Keratinocyte (primary cell): Measurements from ENCODE around the gene EPB41. TPM values are rescaled to one million over a fixed set of nuclear protein-coding genes. Genes with fewer than 3 reads are reported as not detected.

Experiments
- DNase-seq: peaks from one replicate; pipeline ENCODE4 v3.0.0-alpha.2; 2011; ENCODE audit warnings: low read depth, missing footprints, low spot score
- FAIRE-seq: peaks from 2 replicates; lab custom pipeline; 2011; peaks lifted over from hg19 to GRCh38; lab: Jason Lieb, UNC
- H2AFZ ChIP-seq: 2 replicates; pipeline ENCODE4 v1.6.0; 2012; ENCODE audit warnings: low read length, control low read depth, inconsistent platforms; ENCODE audit not compliant: control insufficient read depth
- H3K27ac ChIP-seq: 2 replicates; pipeline ENCODE4 v1.5.1; 2011; ENCODE audit warnings: low read length; ENCODE audit not compliant: control insufficient read depth, insufficient read depth
- H3K27me3 ChIP-seq: 3 replicates; pipeline ENCODE4 v1.6.0; 2011; ENCODE audit warnings: low read length; ENCODE audit not compliant: control insufficient read depth, insufficient read depth; ENCODE audit errors: extremely low read depth
- H3K36me3 ChIP-seq, 2 experiments: 2 replicates in 1 of 2; 3 replicates in 1 of 2; pipeline ENCODE4 v1.5.1; 2011; ENCODE audit warnings: low read length in 2 of 2, mild to moderate bottlenecking in 1 of 2; ENCODE audit not compliant: control insufficient read depth in 2 of 2, insufficient read depth in 2 of 2; ENCODE audit errors: extremely low read depth in 1 of 2
- H3K4me1 ChIP-seq: 3 replicates; pipeline ENCODE4 v1.5.1; 2011; ENCODE audit warnings: low read length; ENCODE audit not compliant: control insufficient read depth, insufficient read depth; ENCODE audit errors: extremely low read depth
- H3K4me2 ChIP-seq: 3 replicates; pipeline ENCODE4 v1.6.0; 2011; ENCODE audit warnings: low read depth, low read length; ENCODE audit not compliant: control insufficient read depth, insufficient read depth; ENCODE audit errors: extremely low read depth
- H3K4me3 ChIP-seq, 3 experiments: fragments of 200-600 bp in 1 of 3; sonication (generic) in 1 of 3; 2 replicates in 2 of 3; 3 replicates in 1 of 3; pipeline ENCODE4 v1.5.1; 2011 to 2016; ENCODE audit warnings: low read length in 3 of 3, mild to moderate bottlenecking in 3 of 3, control low read depth in 2 of 3, inconsistent platforms in 1 of 3, low read depth in 1 of 3, mixed read lengths in 1 of 3, mixed run types in 1 of 3, moderate library complexity in 1 of 3; ENCODE audit not compliant: control insufficient read depth in 2 of 3, insufficient read depth in 2 of 3; ENCODE audit errors: extremely low read depth in 1 of 3
- H3K79me2 ChIP-seq: 2 replicates; pipeline ENCODE4 v1.6.0; 2012; ENCODE audit warnings: low read length; ENCODE audit not compliant: control insufficient read depth, insufficient read depth
- H3K9ac ChIP-seq: 3 replicates; pipeline ENCODE4 v1.6.0; 2011; ENCODE audit warnings: low read length; ENCODE audit not compliant: control insufficient read depth, insufficient read depth; ENCODE audit errors: extremely low read depth
- H3K9me1 ChIP-seq: 3 replicates; pipeline ENCODE4 v1.6.0; 2011; ENCODE audit warnings: low read length; ENCODE audit not compliant: control insufficient read depth, insufficient read depth; ENCODE audit errors: extremely low read depth
- H3K9me3 ChIP-seq: 2 replicates; pipeline ENCODE4 v1.5.1; 2012; ENCODE audit warnings: low read depth, low read length; ENCODE audit not compliant: control insufficient read depth
- H4K20me1 ChIP-seq: 3 replicates; pipeline ENCODE4 v1.6.0; 2011; ENCODE audit warnings: low read length; ENCODE audit not compliant: control insufficient read depth, insufficient read depth; ENCODE audit errors: extremely low read depth
- EZH2 ChIP-seq: IDR thresholded peaks from one replicate; pipeline ENCODE4 v1.6.1; 2012; ENCODE audit warnings: inconsistent platforms, mild to moderate bottlenecking, low read length, moderate library complexity
- dilution Hi-C: fragments of 300-500 bp; cut with MboI; formaldehyde crosslinking; loops from one replicate; pipeline ENCODE4 v1.7.0; 2020; ENCODE audit warnings: low sequenced_read_pairs; ENCODE audit not compliant: extremely low pct_ligation_motif_present
- polyA plus RNA-seq, 5 experiments: library from polyadenylated mRNA; depleted of rRNA in 3 of 5; stranded (reverse) in 3 of 5; stranded (forward) in 1 of 5; unstranded in 1 of 5; fragments of >200 nt; gene quantifications; 1 replicate in 1 of 5; 2 replicates in 3 of 5; 3 replicates in 1 of 5; pipeline versions ENCODE4 v1.2.1 to v1.2.3, GENCODE V29; 2011 to 2012; ENCODE audit warnings: missing spikeins in 2 of 5, low read depth in 1 of 5, low replicate concordance in 1 of 5
- TF ChIP-seq, protein P1 (sequence below), 3 experiments: IDR thresholded peaks in 1 of 3; conservative IDR thresholded peaks in 1 of 3; optimal IDR thresholded peaks in 1 of 3; 2 replicates in 2 of 3; 3 replicates in 1 of 3; pipeline versions ENCODE3 to v1.5.1; 2011; ENCODE audit warnings: low read length in 3 of 3, mild to moderate bottlenecking in 3 of 3, moderate library complexity in 2 of 3, control low read depth in 1 of 3, inconsistent platforms in 1 of 3; ENCODE audit not compliant: insufficient read depth in 2 of 3; ENCODE audit errors: extremely low read depth in 1 of 3

The EPB41 gene
- polyA plus RNA-seq, 1 donor (not counting 4 experiments of a cell fraction or from before 2014, with no cell fraction given) = 21.1 TPM

- dilution Hi-C loops = no loop called here
- Histone ChIP-seq H3K9me1 (no peaks in the 10 kb centered on the region), H3K4me2 (peak overlapping the region; percentile 27), H3K79me2 (peaks cover 2% of the 10 kb centered on the region), H3K27ac (no peak overlapping the region), H4K20me1 (no peaks in the 10 kb centered on the region), H3K9ac (no peak overlapping the region), H3K4me1 (peaks cover 11% of the 10 kb centered on the region), H3K36me3 (no peaks in the 10 kb centered on the region), H2AFZ (no peak overlapping the region), H3K9me3 (no peaks in the 10 kb centered on the region), H3K4me3 (no peak overlapping the region), H3K27me3 (no peaks in the 10 kb centered on the region)
- FAIRE-seq = no peak
- TF ChIP-seq, protein P1, sequence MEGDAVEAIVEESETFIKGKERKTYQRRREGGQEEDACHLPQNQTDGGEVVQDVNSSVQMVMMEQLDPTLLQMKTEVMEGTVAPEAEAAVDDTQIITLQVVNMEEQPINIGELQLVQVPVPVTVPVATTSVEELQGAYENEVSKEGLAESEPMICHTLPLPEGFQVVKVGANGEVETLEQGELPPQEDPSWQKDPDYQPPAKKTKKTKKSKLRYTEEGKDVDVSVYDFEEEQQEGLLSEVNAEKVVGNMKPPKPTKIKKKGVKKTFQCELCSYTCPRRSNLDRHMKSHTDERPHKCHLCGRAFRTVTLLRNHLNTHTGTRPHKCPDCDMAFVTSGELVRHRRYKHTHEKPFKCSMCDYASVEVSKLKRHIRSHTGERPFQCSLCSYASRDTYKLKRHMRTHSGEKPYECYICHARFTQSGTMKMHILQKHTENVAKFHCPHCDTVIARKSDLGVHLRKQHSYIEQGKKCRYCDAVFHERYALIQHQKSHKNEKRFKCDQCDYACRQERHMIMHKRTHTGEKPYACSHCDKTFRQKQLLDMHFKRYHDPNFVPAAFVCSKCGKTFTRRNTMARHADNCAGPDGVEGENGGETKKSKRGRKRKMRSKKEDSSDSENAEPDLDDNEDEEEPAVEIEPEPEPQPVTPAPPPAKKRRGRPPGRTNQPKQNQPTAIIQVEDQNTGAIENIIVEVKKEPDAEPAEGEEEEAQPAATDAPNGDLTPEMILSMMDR (optimal IDR thresholded peaks at IDR 0.05 in 1 of 3, IDR thresholded peaks at IDR 0.05 in 1 of 3, conservative IDR thresholded peaks at IDR 0.05 in 1 of 3; ENCODE audit: extremely low read depth in 1 of 3, insufficient read depth in 2 of 3, low read length in 3 of 3) = no peak
- TF ChIP-seq EZH2 = no peak
- DNase-seq = no peak
Measured at GRCh38 chr1:28927266-28927647, 12.9 kb downstream of the EPB41 start.

GRCh38 chr1:28927648-28928313 is 13.4 kb downstream of the EPB41 start:
- TF ChIP-seq EZH2 = no peak
- TF ChIP-seq, protein P1 (optimal IDR thresholded peaks at IDR 0.05 in 1 of 3, IDR thresholded peaks at IDR 0.05 in 1 of 3, conservative IDR thresholded peaks at IDR 0.05 in 1 of 3; ENCODE audit: extremely low read depth in 1 of 3, insufficient read depth in 2 of 3, low read length in 3 of 3) = no peak
- Histone ChIP-seq H3K79me2 (peaks cover 2% of the 10 kb centered on the region), H3K4me1 (peaks cover 11% of the 10 kb centered on the region), H2AFZ (no peak overlapping the region), H3K4me2 (peak overlapping the region; percentile 27), H3K9me3 (no peaks in the 10 kb centered on the region), H3K9ac (no peak overlapping the region), H3K9me1 (no peaks in the 10 kb centered on the region), H4K20me1 (no peaks in the 10 kb centered on the region), H3K27ac (peak overlapping the region; percentile 33), H3K27me3 (no peaks in the 10 kb centered on the region), H3K4me3 (no peak overlapping the region), H3K36me3 (no peaks in the 10 kb centered on the region)
- FAIRE-seq (no peak), DNase-seq (no peak)
- dilution Hi-C loops = no loop called here
